Omental fat pad (tissue), 4 donors: Measurements from ENCODE around the gene LYPD5. TPM values are rescaled to one million over a fixed set of nuclear protein-coding genes. Genes with fewer than 3 reads are reported as not detected.

ENCODE experiments used
- ATAC-seq: fragments of 150-250 bp; one replicate; pipeline ENCODE4 v1.9.1; 2016; ENCODE audit warnings: mild to moderate bottlenecking, moderate library complexity; ENCODE audit not compliant: low FRiP score
- DNase-seq: peaks from one replicate; pipeline ENCODE4 v3.0.0-alpha.2; 2019; ENCODE audit warnings: low spot score
- total RNA-seq, 4 donors: library from RNA; depleted of rRNA; stranded (reverse); fragments of >200 nt; gene quantifications; one replicate each; pipeline ENCODE4 v1.1.0, GENCODE V29; 2016
- TF ChIP-seq, protein P1 (sequence below), 3 donors: fragments of 450-650 bp; IDR thresholded peaks; one replicate each; pipeline ENCODE4 v1.5.1; 2016 to 2017; ENCODE audit warnings: antibody characterized with exemption in 3 of 3, mild to moderate bottlenecking in 3 of 3, moderate library complexity in 2 of 3

LYPD5 gene
- total RNA-seq, 4 donors from 2014 or later: 0.95 to 15.0 (median 2.4) TPM

DNA sequence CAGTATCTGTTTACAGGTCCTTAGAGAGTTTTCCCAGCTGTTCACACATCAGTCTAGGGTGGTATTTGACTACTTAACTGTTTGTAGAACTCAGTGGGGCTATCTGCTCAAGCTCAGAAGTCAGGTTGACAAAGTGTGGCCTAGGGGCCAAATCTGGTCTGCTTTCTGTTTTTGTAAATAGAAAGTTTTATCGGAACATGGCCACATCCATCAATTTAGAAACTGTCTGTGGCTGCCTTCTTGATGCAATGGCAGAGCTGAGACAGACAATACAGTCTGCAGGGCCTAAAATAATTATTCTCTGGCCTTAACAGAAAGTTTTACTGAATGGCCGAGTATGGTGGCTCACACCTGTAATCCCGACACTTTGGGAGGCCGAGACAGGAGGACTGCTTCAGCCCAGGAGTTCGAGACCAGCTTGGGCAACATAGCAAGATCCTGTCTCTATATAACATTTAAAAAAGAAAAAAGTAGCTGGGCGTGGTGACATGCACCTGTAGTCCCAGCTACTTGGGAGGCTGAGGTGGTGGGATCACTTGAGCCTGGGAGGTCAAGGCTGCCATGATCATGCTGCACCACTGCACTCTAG, 49.9 kb downstream of the LYPD5 start:
- DNase-seq (no peak), ATAC-seq (no peak)
- TF ChIP-seq, protein P1, sequence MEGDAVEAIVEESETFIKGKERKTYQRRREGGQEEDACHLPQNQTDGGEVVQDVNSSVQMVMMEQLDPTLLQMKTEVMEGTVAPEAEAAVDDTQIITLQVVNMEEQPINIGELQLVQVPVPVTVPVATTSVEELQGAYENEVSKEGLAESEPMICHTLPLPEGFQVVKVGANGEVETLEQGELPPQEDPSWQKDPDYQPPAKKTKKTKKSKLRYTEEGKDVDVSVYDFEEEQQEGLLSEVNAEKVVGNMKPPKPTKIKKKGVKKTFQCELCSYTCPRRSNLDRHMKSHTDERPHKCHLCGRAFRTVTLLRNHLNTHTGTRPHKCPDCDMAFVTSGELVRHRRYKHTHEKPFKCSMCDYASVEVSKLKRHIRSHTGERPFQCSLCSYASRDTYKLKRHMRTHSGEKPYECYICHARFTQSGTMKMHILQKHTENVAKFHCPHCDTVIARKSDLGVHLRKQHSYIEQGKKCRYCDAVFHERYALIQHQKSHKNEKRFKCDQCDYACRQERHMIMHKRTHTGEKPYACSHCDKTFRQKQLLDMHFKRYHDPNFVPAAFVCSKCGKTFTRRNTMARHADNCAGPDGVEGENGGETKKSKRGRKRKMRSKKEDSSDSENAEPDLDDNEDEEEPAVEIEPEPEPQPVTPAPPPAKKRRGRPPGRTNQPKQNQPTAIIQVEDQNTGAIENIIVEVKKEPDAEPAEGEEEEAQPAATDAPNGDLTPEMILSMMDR (IDR thresholded peaks at IDR 0.05): no peak

DNA sequence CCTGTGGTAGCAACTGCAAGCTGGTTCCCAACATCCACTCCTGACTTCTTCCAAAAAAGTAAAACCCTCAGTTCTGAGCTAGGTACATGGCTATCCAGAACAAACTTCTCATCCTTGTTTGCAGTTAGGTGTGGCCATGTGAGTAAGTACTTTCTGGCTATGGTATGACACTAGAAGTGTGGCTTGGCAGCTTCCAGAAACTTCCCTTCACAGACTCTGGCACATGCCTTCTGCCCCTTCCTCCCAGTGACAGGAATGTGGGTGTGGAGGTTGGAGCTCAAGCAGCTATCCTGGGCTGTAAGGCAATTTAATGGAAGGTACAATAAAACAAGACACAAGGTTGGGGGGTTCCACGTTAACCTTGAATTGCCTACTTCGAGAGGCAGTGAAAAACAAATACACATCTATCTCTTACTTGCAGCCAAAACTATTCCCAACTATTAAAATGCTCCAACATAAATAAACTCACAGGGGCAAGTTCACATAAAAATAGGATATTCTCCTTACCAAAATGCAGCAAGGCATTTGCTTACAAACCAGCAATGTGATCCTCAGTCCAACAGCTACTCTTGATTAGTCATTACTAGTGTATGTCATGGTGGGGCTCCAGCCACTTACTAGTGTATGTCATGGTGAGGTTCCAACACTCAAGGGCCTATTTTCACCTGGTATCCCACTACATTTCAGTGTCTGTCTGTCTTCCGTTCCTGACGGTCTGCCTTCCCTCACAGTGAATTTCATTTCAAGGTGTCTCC, 50.6 kb downstream of the LYPD5 start:
- DNase-seq (no peak), ATAC-seq (no peak)
- TF ChIP-seq, protein P1 (IDR thresholded peaks at IDR 0.05): no peak

DNA sequence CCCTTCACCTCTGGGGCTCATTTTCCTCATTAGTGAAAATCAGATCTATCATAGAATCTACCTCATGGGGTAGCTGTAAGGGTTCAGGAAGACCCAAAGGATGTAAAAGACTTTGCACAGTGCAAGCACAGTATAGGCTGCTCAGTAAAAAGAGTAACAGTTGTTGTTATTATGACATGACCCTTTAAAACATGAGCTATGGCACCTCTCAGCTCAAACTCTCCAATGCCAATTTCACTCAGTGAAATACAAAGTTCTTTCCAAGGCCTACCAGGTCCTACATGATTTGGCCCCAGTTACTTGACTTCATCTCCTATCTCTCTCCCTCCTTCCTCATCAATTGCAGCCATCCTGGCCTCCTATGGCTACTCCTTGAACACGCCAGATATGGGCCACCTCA, 52.3 kb downstream of the LYPD5 start:
- ATAC-seq: no peak
- TF ChIP-seq, protein P1 (IDR thresholded peaks at IDR 0.05): no peak
- DNase-seq: no peak

DNA sequence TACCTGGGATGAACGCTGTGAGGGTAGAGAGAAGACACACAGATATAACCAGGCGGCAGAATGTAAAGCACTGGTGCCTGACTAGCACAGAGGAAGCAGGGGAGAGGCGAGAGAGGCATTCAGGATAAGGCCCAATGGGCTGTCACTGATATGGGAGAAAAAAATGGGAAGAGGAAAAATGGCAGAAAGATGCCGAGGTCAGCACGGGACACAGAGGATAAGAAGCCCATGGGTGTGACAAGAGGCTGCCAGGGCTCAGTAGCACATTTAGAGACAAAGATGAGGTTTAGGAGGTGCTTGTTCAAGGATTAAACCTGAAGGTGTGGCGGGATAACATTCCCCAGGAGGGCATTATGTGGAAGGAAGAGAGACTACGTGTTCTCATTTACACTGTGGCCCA, 53.1 kb downstream of the LYPD5 start:
- DNase-seq (no peak), ATAC-seq (no peak)
- TF ChIP-seq, protein P1 (IDR thresholded peaks at IDR 0.05): no peak

DNA sequence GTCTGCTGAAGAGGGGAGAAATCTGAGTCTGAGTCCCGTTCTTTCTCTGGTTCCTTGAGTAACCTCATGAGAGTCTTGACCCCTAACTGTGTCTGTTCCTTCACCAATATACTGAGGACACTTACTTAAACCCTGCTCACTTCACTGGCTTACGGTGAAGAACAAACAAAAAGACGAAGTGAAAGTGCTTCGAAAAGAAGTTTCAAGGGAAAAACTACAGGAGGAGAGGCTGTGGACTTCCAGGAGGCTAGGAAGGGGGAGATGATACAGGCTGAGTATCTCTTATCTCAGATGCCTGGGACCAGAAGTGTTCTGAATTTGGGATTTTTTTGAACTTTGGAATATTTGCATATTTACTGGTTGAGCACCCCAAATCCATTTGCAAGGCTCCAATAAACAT, 53.6 kb downstream of the LYPD5 start:
- DNase-seq (no peak), ATAC-seq (no peak)
- TF ChIP-seq, protein P1 (IDR thresholded peaks at IDR 0.05): no peak

DNA sequence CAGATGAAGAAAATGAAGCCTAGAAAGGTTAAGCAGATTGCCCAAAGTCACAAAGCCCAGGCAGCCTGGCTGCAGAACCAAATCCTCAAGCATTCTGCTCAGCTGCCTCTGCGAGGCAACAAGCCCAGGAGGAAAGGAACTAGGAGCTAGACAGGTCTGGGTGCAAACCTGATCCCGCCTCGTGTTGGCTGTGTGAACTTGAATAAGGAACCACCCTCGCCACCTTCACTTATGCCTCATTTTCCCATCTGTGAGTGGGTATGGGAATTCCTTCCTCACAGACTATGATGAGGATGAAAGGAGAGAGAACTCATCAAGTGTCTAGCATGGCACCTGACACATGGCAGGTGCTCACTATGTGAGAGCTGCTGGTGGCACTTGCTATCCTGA, 54.0 kb downstream of the LYPD5 start:
- ATAC-seq: no peak
- DNase-seq: no peak
- TF ChIP-seq, protein P1 (IDR thresholded peaks at IDR 0.05): no peak
